Measurements from ENCODE around the gene LRP1-AS.

DNA sequence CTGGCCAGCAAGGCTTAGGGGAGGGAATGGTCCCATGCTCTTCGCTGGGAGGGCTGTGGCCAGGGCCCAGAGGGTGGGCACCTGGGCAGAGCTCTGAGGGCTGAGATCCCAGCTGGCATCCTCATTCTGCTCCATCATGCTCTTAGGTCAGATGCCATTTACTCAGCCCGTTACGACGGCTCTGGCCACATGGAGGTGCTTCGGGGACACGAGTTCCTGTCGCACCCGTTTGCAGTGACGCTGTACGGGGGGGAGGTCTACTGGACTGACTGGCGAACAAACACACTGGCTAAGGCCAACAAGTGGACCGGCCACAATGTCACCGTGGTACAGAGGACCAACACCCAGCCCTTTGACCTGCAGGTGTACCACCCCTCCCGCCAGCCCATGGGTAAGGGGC is 30.8 kb upstream of the LRP1-AS start:
- TF ChIP-seq POLR2A (IDR thresholded peaks at IDR 0.05), result no peak
- TF ChIP-seq EP300 (IDR thresholded peaks at IDR 0.05), result no peak
- TF ChIP-seq CTCF (IDR thresholded peaks at IDR 0.05), result no peak

Measured in stomach (tissue), 4 donors.